ENCODE measurements around the gene SMIM1. TPM values are rescaled to one million over a fixed set of nuclear protein-coding genes. Genes with fewer than 3 reads are reported as not detected.
A peak's percentile ranks its signal among the peaks of the same experiment; 100 is the strongest.
"Not testable (repeated sequence)": the region's sequence is repeated elsewhere in the genome, so short reads cannot be mapped to it uniquely, and the experiment has no call there.

The SMIM1 gene
- total RNA-seq, 1 donor from 2014 or later, result 6.6 TPM

- Histone ChIP-seq H2AFZ (ENCODE audit: low read depth, low read length) (peak within 1 kb of the TSS; percentile 95), H3K27me3 (ENCODE audit: insufficient read depth, low read length) (no peaks in the 10 kb centered on the region), H4K20me1 (ENCODE audit: insufficient read depth, low read length) (peaks cover 36% of the 10 kb centered on the region), H3K4me3 (ENCODE audit: insufficient read depth, low read depth, low read length) (peak within 1 kb of the TSS; percentile 80), H3K4me1 (ENCODE audit: insufficient read depth, low read length) (peaks cover 19% of the 10 kb centered on the region), H3K4me2 (ENCODE audit: low read length) (peak within 1 kb of the TSS; percentile 96), H3K27ac (ENCODE audit: low read depth, low read length) (peak within 1 kb of the TSS; percentile 32), H3K79me2 (ENCODE audit: insufficient read depth, low read length) (peaks cover 44% of the 10 kb centered on the region), H3K36me3 (ENCODE audit: insufficient read depth, low read length) (peaks cover 3% of the 10 kb centered on the region), H3K9ac (ENCODE audit: low read length) (peak within 1 kb of the TSS; percentile 81), H3K9me3 (ENCODE audit: insufficient read depth, low read depth, low read length) (no peaks in the 10 kb centered on the region)
- H3K36me3 Mint-ChIP-seq (ENCODE audit: low read depth, unreplicated experiment), result no peaks in the 10 kb centered on the region
- H3K4me3 Mint-ChIP-seq (ENCODE audit: unreplicated experiment), result peak within 1 kb of the TSS; percentile 92
- no peak for TF ChIP-seq EZH2 (IDR thresholded peaks at IDR 0.05; ENCODE audit: insufficient read depth, low read length)
- TF ChIP-seq, protein P1, sequence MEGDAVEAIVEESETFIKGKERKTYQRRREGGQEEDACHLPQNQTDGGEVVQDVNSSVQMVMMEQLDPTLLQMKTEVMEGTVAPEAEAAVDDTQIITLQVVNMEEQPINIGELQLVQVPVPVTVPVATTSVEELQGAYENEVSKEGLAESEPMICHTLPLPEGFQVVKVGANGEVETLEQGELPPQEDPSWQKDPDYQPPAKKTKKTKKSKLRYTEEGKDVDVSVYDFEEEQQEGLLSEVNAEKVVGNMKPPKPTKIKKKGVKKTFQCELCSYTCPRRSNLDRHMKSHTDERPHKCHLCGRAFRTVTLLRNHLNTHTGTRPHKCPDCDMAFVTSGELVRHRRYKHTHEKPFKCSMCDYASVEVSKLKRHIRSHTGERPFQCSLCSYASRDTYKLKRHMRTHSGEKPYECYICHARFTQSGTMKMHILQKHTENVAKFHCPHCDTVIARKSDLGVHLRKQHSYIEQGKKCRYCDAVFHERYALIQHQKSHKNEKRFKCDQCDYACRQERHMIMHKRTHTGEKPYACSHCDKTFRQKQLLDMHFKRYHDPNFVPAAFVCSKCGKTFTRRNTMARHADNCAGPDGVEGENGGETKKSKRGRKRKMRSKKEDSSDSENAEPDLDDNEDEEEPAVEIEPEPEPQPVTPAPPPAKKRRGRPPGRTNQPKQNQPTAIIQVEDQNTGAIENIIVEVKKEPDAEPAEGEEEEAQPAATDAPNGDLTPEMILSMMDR (IDR thresholded peaks at IDR 0.05; ENCODE audit: insufficient read depth, low read depth, low read length), result no peak
- H3K27ac Mint-ChIP-seq (ENCODE audit: unreplicated experiment), result peak within 1 kb of the TSS; percentile 66
- no peaks in the 10 kb centered on the region for H3K9me3 Mint-ChIP-seq (ENCODE audit: unreplicated experiment)
- no peak for FAIRE-seq
- H3K27me3 Mint-ChIP-seq (ENCODE audit: low read depth, unreplicated experiment), result no peaks in the 10 kb centered on the region
- DNase-seq (ENCODE audit: low read depth), result peak; percentile 81
- H3K4me1 Mint-ChIP-seq (ENCODE audit: low read depth, unreplicated experiment), result peaks cover 12% of the 10 kb centered on the region
Observed at GRCh38 chr1:3796215-3797061, 23.9 kb downstream of the SMIM1 start, which contains the start of gene LRRC47. Gene LRRC47, minus strand, starts transcription at chr1:3796498. Its CDS starts 22 bp downstream, at chr1:3796476.

DNA sequence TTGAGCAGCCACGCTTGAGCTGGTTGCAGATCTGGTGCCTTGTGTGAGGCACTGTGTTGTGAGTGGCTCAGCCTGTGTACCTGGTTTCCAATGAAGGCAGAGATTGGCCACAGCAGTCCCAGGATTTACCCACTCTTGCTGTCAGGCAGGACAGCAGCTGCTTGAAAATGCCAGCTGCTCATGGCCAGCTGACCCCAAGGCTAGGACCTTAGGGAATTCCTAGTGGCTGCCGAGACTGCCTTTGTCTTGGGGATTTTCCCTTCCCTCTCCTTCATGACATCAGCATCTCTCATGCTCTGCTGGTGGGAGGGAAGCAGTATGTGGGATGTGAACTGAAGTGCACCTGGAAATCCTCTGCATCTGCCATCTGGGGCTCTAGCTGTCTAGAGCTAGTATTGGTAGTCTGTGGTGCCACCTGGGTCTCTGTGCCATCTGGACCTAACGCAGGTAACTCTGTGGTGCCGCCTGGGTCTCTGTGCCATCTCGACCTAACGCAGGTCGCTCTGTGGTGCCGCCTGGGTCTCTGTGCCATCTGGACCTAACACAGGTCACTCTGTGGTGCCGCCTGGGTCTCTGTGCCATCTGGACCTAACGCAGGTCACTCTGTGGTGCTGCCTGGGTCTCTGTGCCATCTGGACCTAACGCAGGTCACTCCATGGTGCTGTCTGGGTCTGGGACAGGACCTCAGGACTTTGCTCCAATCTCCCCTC lies 27.6 kb downstream of the SMIM1 start:
- no peak for DNase-seq (ENCODE audit: low read depth)
- FAIRE-seq, result no peak
- H3K4me3 Mint-ChIP-seq (ENCODE audit: unreplicated experiment), result no peak overlapping the region
- Histone ChIP-seq H3K79me2 (ENCODE audit: insufficient read depth, low read length) (peaks cover 10% of the 10 kb centered on the region), H3K27me3 (ENCODE audit: insufficient read depth, low read length) (no peaks in the 10 kb centered on the region), H3K27ac (ENCODE audit: low read depth, low read length) (no peak overlapping the region), H3K9me3 (ENCODE audit: insufficient read depth, low read depth, low read length) (no peaks in the 10 kb centered on the region), H3K36me3 (ENCODE audit: insufficient read depth, low read length) (no peaks in the 10 kb centered on the region), H3K4me1 (ENCODE audit: insufficient read depth, low read length) (peaks cover 9% of the 10 kb centered on the region), H3K4me3 (ENCODE audit: insufficient read depth, low read depth, low read length) (no peak overlapping the region), H2AFZ (ENCODE audit: low read depth, low read length) (no peak overlapping the region), H4K20me1 (ENCODE audit: insufficient read depth, low read length) (peaks cover 6% of the 10 kb centered on the region), H3K9ac (ENCODE audit: low read length) (no peak overlapping the region), H3K4me2 (ENCODE audit: low read length) (no peak overlapping the region)
- TF ChIP-seq, protein P1 (IDR thresholded peaks at IDR 0.05; ENCODE audit: insufficient read depth, low read depth, low read length), result no peak
- TF ChIP-seq EZH2 (IDR thresholded peaks at IDR 0.05; ENCODE audit: insufficient read depth, low read length), result no peak
- H3K36me3 Mint-ChIP-seq (ENCODE audit: low read depth, unreplicated experiment), result no peaks in the 10 kb centered on the region
- H3K9me3 Mint-ChIP-seq (ENCODE audit: unreplicated experiment), result no peaks in the 10 kb centered on the region
- no peak overlapping the region for H3K27ac Mint-ChIP-seq (ENCODE audit: unreplicated experiment)
- H3K27me3 Mint-ChIP-seq (ENCODE audit: low read depth, unreplicated experiment), result peaks cover 19% of the 10 kb centered on the region
- peaks cover 5% of the 10 kb centered on the region for H3K4me1 Mint-ChIP-seq (ENCODE audit: low read depth, unreplicated experiment)

- H3K4me2 ChIP-seq (ENCODE audit: low read length); H3K4me1 Mint-ChIP-seq (ENCODE audit: low read depth, unreplicated experiment); H3K4me1 ChIP-seq (ENCODE audit: insufficient read depth, low read length); H3K27ac Mint-ChIP-seq (ENCODE audit: unreplicated experiment); H3K79me2 ChIP-seq (ENCODE audit: insufficient read depth, low read length); H3K9ac ChIP-seq (ENCODE audit: low read length); H3K27me3 ChIP-seq (ENCODE audit: insufficient read depth, low read length); H3K9me3 Mint-ChIP-seq (ENCODE audit: unreplicated experiment); H3K36me3 Mint-ChIP-seq (ENCODE audit: low read depth, unreplicated experiment); H3K27ac ChIP-seq (ENCODE audit: low read depth, low read length); H2AFZ ChIP-seq (ENCODE audit: low read depth, low read length); H3K4me3 Mint-ChIP-seq (ENCODE audit: unreplicated experiment); DNase-seq (ENCODE audit: low read depth); FAIRE-seq; H3K36me3 ChIP-seq (ENCODE audit: insufficient read depth, low read length); H3K9me3 ChIP-seq (ENCODE audit: insufficient read depth, low read depth, low read length); H4K20me1 ChIP-seq (ENCODE audit: insufficient read depth, low read length); H3K4me3 ChIP-seq (ENCODE audit: insufficient read depth, low read depth, low read length): not testable (repeated sequence)
- peaks cover 21% of the 10 kb centered on the region for H3K27me3 Mint-ChIP-seq (ENCODE audit: low read depth, unreplicated experiment)
Observed at GRCh38 chr1:3800795-3801194, 28.2 kb downstream of the SMIM1 start.
